KMS-11 (cell line): ENCODE results near the gene EEF1AKMT4.

ENCODE experiments used
- H2AFZ ChIP-seq: fragments of 200-600 bp; sonication (generic); 2 replicates; pipeline ENCODE4 v1.6.1; 2016; ENCODE audit warnings: antibody characterized with exemption, mixed run types, low read depth
- H3K27ac ChIP-seq: fragments of 200-600 bp; sonication (generic); 2 replicates; pipeline ENCODE4 v1.6.1; 2016; ENCODE audit warnings: mild to moderate bottlenecking, mixed run types
- H3K27me3 ChIP-seq: fragments of 200-600 bp; sonication (generic); 2 replicates; pipeline ENCODE4 v1.6.1; 2017; ENCODE audit warnings: mild to moderate bottlenecking, low read depth, mixed run types, moderate library complexity; ENCODE audit not compliant: insufficient read depth
- H3K36me3 ChIP-seq: fragments of 200-600 bp; sonication (generic); 2 replicates; pipeline ENCODE4 v1.6.1; 2017; ENCODE audit warnings: mild to moderate bottlenecking, mixed run types; ENCODE audit not compliant: insufficient read depth
- H3K4me1 ChIP-seq: fragments of 200-600 bp; sonication (generic); 2 replicates; pipeline ENCODE4 v1.6.1; 2016; ENCODE audit warnings: mild to moderate bottlenecking, low read depth, mixed run types; ENCODE audit not compliant: poor library complexity, severe bottlenecking
- H3K4me2 ChIP-seq: fragments of 200-600 bp; sonication (generic); 2 replicates; pipeline ENCODE4 v1.7.0; 2016; ENCODE audit warnings: mild to moderate bottlenecking, mixed run types
- H3K4me3 ChIP-seq: fragments of 200-600 bp; sonication (generic); IDR thresholded peaks from 2 replicates; pipeline ENCODE4 v1.6.1; 2017; ENCODE audit warnings: low read depth, low read length, mixed read lengths; ENCODE audit not compliant: insufficient read depth
- H3K79me2 ChIP-seq: fragments of 200-600 bp; sonication (generic); 2 replicates; pipeline ENCODE4 v1.6.1; 2016; ENCODE audit warnings: low read depth, mixed run types; ENCODE audit not compliant: insufficient read depth
- H3K9ac ChIP-seq: fragments of 200-600 bp; sonication (generic); 2 replicates; pipeline ENCODE4 v1.6.1; 2016; ENCODE audit warnings: mild to moderate bottlenecking, mixed run types
- H4K20me1 ChIP-seq: fragments of 200-600 bp; sonication (generic); 2 replicates; pipeline ENCODE4 v1.6.1; 2016; ENCODE audit warnings: mild to moderate bottlenecking, mixed run types; ENCODE audit not compliant: insufficient read depth
- CTCF ChIP-seq: fragments of 200-600 bp; sonication (generic); conservative IDR thresholded peaks from 2 replicates; pipeline ENCODE4 v1.6.1; 2017; ENCODE audit warnings: low read depth, mild to moderate bottlenecking, antibody characterized with exemption, low read length, moderate library complexity, mixed read lengths

The EEF1AKMT4 gene

GRCh38 chr3:184289426-184289938, 40.0 kb downstream of the EEF1AKMT4 start:
- Histone ChIP-seq H3K4me1 (no peaks in the 10 kb centered on the region), H4K20me1 (no peaks in the 10 kb centered on the region), H3K27ac (no peak overlapping the region), H3K4me2 (no peak overlapping the region), H3K36me3 (no peaks in the 10 kb centered on the region), H3K27me3 (no peaks in the 10 kb centered on the region; the same call in 1 of the 2 replicates), H3K4me3 (no peak overlapping the region), H2AFZ (peak overlapping the region; percentile 18; the same call in 1 of the 2 replicates), H3K9ac (no peak overlapping the region), H3K79me2 (no peaks in the 10 kb centered on the region)
- peak; percentile 89 for TF ChIP-seq CTCF

- H3K27me3 ChIP-seq = no peaks in the 10 kb centered on the region; the same call in 1 of the 2 replicates
- H3K4me2 ChIP-seq = no peak overlapping the region
- H4K20me1 ChIP-seq = no peaks in the 10 kb centered on the region
- H3K4me3 ChIP-seq = no peak overlapping the region
- no peak overlapping the region for H2AFZ ChIP-seq
- no peak overlapping the region for H3K9ac ChIP-seq
- H3K36me3 ChIP-seq = no peaks in the 10 kb centered on the region
- no peak overlapping the region for H3K27ac ChIP-seq
- no peaks in the 10 kb centered on the region for H3K4me1 ChIP-seq
- H3K79me2 ChIP-seq = no peaks in the 10 kb centered on the region
- no peak for TF ChIP-seq CTCF
Observed at GRCh38 chr3:184290331-184290730, 40.9 kb downstream of the EEF1AKMT4 start.

GRCh38 chr3:184291044-184291737, 41.7 kb downstream of the EEF1AKMT4 start:
- Histone ChIP-seq H3K27me3 (no peaks in the 10 kb centered on the region; the same call in 1 of the 2 replicates), H3K36me3 (no peaks in the 10 kb centered on the region), H3K4me3 (no peak overlapping the region), H3K27ac (no peak overlapping the region), H4K20me1 (no peaks in the 10 kb centered on the region), H3K4me2 (no peak overlapping the region), H2AFZ (no peak overlapping the region), H3K4me1 (no peaks in the 10 kb centered on the region), H3K9ac (no peak overlapping the region), H3K79me2 (no peaks in the 10 kb centered on the region)
- TF ChIP-seq CTCF = no peak

GRCh38 chr3:184291738-184292445, 42.4 kb downstream of the EEF1AKMT4 start:
- Histone ChIP-seq H3K4me2 (no peak overlapping the region), H4K20me1 (no peaks in the 10 kb centered on the region), H3K4me3 (no peak overlapping the region), H3K4me1 (no peaks in the 10 kb centered on the region), H3K27me3 (no peaks in the 10 kb centered on the region), H3K9ac (no peak overlapping the region), H3K27ac (no peak overlapping the region), H3K36me3 (no peaks in the 10 kb centered on the region), H3K79me2 (no peaks in the 10 kb centered on the region), H2AFZ (no peak overlapping the region)
- no peak for TF ChIP-seq CTCF
